ENCODE measurements around the gene NSUN2. TPM values are rescaled to one million over a fixed set of nuclear protein-coding genes. Genes with fewer than 3 reads are reported as not detected.

Gene NSUN2
- total and polyA plus RNA-seq, 2 experiments from 2014 or later: 65.4 to 112 TPM

DNA sequence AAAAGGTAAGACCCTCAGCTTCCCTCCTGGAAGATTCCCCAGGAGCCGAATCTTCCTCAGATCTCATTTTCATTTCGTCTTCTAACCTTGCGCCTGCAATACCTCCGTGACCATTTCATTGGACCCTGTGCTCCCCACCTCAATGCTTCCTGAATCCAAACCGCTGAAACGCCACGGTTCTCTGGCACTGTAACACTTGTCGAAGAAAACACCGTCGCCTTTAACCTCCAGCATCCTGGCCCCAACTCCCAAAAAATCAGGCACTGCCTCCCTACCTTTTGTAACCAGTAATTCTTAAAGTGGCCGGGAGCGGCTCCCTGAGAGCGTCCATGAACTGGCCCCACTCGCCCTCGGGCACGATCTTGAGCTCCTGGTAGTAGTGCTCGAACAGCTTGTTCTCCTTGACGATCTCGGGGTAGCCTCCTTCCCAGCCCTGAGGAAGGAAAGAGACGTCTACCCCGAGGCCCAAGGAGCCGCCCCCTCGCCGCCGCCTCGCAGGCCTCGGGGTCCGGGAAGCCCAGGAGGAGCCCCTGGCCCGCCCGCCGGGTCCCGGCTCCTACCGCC lies 438 bp downstream of the NSUN2 start:
- no peaks in the 10 kb centered on the region for H3K9me2 ChIP-seq (ENCODE audit: insufficient read depth)
- H4K20me1 ChIP-seq (replicated peaks; ENCODE audit: insufficient read depth): peaks cover 41% of the 10 kb centered on the region
- H2AFZ ChIP-seq: peak overlapping the region; percentile 94
- H3K27me3 ChIP-seq (ENCODE audit: insufficient read depth): no peaks in the 10 kb centered on the region
- Mint-ChIP-seq H3K36me3 (ENCODE audit: low read depth) (peaks cover 51% of the 10 kb centered on the region), H3K9me3 (no peaks in the 10 kb centered on the region), H3K27ac (peak overlapping the region; percentile 99), H3K4me1 (peaks cover 12% of the 10 kb centered on the region), H3K4me3 (peak overlapping the region; percentile 100), H3K27me3 (ENCODE audit: insufficient read depth, low read depth, poor library complexity) (peaks cover 7% of the 10 kb centered on the region)
- peak; percentile 59 for DNase-seq (ENCODE audit: low spot score)
- H3F3A ChIP-seq (replicated peaks; ENCODE audit: low read depth): no peaks in the 10 kb centered on the region; the same call in 1 of the 2 replicates
- H3K4me3 ChIP-seq: peak overlapping the region; percentile 97
- TF ChIP-seq EZH2phosphoT487 (IDR thresholded peaks at IDR 0.05; ENCODE audit: unreplicated experiment): no peak
- TF ChIP-seq, protein P1, sequence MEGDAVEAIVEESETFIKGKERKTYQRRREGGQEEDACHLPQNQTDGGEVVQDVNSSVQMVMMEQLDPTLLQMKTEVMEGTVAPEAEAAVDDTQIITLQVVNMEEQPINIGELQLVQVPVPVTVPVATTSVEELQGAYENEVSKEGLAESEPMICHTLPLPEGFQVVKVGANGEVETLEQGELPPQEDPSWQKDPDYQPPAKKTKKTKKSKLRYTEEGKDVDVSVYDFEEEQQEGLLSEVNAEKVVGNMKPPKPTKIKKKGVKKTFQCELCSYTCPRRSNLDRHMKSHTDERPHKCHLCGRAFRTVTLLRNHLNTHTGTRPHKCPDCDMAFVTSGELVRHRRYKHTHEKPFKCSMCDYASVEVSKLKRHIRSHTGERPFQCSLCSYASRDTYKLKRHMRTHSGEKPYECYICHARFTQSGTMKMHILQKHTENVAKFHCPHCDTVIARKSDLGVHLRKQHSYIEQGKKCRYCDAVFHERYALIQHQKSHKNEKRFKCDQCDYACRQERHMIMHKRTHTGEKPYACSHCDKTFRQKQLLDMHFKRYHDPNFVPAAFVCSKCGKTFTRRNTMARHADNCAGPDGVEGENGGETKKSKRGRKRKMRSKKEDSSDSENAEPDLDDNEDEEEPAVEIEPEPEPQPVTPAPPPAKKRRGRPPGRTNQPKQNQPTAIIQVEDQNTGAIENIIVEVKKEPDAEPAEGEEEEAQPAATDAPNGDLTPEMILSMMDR (conservative IDR thresholded peaks at IDR 0.05; ENCODE audit: low read depth in 2 of 2): no peak
- TF ChIP-seq CREB1 (CRISPR knock-in tag; IDR thresholded peaks at IDR 0.05; ENCODE audit: low read depth): no peak
- no peak for TF ChIP-seq EZH2 (IDR thresholded peaks at IDR 0.05; ENCODE audit: low read depth, unreplicated experiment)
- no peak for TF ChIP-seq POLR2AphosphoS5 (IDR thresholded peaks at IDR 0.05; ENCODE audit: low read depth)
- TF ChIP-seq, protein P2, sequence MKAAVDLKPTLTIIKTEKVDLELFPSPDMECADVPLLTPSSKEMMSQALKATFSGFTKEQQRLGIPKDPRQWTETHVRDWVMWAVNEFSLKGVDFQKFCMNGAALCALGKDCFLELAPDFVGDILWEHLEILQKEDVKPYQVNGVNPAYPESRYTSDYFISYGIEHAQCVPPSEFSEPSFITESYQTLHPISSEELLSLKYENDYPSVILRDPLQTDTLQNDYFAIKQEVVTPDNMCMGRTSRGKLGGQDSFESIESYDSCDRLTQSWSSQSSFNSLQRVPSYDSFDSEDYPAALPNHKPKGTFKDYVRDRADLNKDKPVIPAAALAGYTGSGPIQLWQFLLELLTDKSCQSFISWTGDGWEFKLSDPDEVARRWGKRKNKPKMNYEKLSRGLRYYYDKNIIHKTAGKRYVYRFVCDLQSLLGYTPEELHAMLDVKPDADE (IDR thresholded peaks at IDR 0.05): no peak
- TF ChIP-seq, protein P3, sequence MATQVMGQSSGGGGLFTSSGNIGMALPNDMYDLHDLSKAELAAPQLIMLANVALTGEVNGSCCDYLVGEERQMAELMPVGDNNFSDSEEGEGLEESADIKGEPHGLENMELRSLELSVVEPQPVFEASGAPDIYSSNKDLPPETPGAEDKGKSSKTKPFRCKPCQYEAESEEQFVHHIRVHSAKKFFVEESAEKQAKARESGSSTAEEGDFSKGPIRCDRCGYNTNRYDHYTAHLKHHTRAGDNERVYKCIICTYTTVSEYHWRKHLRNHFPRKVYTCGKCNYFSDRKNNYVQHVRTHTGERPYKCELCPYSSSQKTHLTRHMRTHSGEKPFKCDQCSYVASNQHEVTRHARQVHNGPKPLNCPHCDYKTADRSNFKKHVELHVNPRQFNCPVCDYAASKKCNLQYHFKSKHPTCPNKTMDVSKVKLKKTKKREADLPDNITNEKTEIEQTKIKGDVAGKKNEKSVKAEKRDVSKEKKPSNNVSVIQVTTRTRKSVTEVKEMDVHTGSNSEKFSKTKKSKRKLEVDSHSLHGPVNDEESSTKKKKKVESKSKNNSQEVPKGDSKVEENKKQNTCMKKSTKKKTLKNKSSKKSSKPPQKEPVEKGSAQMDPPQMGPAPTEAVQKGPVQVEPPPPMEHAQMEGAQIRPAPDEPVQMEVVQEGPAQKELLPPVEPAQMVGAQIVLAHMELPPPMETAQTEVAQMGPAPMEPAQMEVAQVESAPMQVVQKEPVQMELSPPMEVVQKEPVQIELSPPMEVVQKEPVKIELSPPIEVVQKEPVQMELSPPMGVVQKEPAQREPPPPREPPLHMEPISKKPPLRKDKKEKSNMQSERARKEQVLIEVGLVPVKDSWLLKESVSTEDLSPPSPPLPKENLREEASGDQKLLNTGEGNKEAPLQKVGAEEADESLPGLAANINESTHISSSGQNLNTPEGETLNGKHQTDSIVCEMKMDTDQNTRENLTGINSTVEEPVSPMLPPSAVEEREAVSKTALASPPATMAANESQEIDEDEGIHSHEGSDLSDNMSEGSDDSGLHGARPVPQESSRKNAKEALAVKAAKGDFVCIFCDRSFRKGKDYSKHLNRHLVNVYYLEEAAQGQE (IDR thresholded peaks at IDR 0.05; ENCODE audit: unreplicated experiment): no peak
- no peak for TF ChIP-seq JUNB (IDR thresholded peaks at IDR 0.05; ENCODE audit: unreplicated experiment)
- TF ChIP-seq ZNF114 (CRISPR knock-in tag; IDR thresholded peaks at IDR 0.05): no peak
- no peak for TF ChIP-seq NANOG (IDR thresholded peaks at IDR 0.05; ENCODE audit: borderline replicate concordance)
- no peak for TF ChIP-seq STAT1 (IDR thresholded peaks at IDR 0.05; ENCODE audit: unreplicated experiment)
- no peak for TF ChIP-seq ZNF331 (CRISPR knock-in tag; IDR thresholded peaks at IDR 0.05; ENCODE audit: low read depth)
- TF ChIP-seq, protein P4, sequence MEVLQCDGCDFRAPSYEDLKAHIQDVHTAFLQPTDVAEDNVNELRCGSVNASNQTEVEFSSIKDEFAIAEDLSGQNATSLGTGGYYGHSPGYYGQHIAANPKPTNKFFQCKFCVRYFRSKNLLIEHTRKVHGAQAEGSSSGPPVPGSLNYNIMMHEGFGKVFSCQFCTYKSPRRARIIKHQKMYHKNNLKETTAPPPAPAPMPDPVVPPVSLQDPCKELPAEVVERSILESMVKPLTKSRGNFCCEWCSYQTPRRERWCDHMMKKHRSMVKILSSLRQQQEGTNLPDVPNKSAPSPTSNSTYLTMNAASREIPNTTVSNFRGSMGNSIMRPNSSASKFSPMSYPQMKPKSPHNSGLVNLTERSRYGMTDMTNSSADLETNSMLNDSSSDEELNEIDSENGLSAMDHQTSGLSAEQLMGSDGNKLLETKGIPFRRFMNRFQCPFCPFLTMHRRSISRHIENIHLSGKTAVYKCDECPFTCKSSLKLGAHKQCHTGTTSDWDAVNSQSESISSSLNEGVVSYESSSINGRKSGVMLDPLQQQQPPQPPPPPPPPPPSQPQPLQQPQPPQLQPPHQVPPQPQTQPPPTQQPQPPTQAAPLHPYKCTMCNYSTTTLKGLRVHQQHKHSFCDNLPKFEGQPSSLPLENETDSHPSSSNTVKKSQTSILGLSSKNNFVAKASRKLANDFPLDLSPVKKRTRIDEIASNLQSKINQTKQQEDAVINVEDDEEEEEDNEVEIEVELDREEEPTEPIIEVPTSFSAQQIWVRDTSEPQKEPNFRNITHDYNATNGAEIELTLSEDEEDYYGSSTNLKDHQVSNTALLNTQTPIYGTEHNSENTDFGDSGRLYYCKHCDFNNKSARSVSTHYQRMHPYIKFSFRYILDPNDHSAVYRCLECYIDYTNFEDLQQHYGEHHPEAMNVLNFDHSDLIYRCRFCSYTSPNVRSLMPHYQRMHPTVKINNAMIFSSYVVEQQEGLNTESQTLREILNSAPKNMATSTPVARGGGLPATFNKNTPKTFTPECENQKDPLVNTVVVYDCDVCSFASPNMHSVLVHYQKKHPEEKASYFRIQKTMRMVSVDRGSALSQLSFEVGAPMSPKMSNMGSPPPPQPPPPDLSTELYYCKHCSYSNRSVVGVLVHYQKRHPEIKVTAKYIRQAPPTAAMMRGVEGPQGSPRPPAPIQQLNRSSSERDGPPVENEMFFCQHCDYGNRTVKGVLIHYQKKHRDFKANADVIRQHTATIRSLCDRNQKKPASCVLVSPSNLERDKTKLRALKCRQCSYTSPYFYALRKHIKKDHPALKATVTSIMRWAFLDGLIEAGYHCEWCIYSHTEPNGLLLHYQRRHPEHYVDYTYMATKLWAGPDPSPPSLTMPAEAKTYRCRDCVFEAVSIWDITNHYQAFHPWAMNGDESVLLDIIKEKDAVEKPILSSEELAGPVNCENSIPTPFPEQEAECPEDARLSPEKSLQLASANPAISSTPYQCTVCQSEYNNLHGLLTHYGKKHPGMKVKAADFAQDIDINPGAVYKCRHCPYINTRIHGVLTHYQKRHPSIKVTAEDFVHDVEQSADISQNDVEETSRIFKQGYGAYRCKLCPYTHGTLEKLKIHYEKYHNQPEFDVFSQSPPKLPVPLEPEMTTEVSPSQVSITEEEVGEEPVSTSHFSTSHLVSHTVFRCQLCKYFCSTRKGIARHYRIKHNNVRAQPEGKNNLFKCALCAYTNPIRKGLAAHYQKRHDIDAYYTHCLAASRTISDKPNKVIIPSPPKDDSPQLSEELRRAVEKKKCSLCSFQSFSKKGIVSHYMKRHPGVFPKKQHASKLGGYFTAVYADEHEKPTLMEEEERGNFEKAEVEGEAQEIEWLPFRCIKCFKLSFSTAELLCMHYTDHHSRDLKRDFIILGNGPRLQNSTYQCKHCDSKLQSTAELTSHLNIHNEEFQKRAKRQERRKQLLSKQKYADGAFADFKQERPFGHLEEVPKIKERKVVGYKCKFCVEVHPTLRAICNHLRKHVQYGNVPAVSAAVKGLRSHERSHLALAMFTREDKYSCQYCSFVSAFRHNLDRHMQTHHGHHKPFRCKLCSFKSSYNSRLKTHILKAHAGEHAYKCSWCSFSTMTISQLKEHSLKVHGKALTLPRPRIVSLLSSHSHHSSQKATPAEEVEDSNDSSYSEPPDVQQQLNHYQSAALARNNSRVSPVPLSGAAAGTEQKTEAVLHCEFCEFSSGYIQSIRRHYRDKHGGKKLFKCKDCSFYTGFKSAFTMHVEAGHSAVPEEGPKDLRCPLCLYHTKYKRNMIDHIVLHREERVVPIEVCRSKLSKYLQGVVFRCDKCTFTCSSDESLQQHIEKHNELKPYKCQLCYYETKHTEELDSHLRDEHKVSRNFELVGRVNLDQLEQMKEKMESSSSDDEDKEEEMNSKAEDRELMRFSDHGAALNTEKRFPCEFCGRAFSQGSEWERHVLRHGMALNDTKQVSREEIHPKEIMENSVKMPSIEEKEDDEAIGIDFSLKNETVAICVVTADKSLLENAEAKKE (CRISPR knock-in tag; IDR thresholded peaks at IDR 0.05): no peak
- 0 out of 2 replicates have a peak, but pooled peaks cover 20% of the 10 kb centered on the region for H3K36me3 ChIP-seq (ENCODE audit: insufficient read depth)
- peak; percentile 39 for ATAC-seq
- peak overlapping the region; percentile 99 for H3K4me2 ChIP-seq
- peaks cover 14% of the 10 kb centered on the region for H3K4me1 ChIP-seq (ENCODE audit: insufficient read depth)
- peaks cover 93% of the 10 kb centered on the region for H3K79me2 ChIP-seq (replicated peaks; ENCODE audit: insufficient read depth)
- peak overlapping the region; percentile 87 for H3K27ac ChIP-seq (ENCODE audit: low read depth)
